HG03558 (cell line): ENCODE results near the gene ZNF521.

Experiments
- ATAC-seq: cut with Tn5 transposase; IDR thresholded peaks from one replicate; pipeline ENCODE4 v1.9.1; 2021; ENCODE audit warnings: moderate number of reproducible peaks; ENCODE audit not compliant: unreplicated experiment; ENCODE audit errors: extremely low read depth

The ZNF521 gene

DNA sequence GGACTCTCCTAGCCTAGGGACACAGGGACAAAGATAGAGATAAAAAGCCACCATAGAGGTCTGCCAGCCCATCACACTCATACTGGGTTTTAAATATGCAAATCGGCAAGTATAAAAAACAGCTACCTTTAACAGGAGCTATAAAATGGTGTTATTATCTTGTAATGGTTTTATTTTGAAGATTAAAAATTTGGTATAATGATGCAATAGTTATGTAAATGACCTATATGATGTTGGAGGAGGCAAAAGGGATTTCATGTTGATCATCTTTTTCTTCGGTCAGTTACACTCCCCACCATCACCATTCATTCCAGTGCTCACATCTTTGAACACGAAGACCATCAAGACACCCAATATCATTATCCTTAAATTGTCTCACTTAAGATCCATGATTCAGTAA is 11.2 kb downstream of the ZNF521 start:
- ATAC-seq, result no peak

DNA sequence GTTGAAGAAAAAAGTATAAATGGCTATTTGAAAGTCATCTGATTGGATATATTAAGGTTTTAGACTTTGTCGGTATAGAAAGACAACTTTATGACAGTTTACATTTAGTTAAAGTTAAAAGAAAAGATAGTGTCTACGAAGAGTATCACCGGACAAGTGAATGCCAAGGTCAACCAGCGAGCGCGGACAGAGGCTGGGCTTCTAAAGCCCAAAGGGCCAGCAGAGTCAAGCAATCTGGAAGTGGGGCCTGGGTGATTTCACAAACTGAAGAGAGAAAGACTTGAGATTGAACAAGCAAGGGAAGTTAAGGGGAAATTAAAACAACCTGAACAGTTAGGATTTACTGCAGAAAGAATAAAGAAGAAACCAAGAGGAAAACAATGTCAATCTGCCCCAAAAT is 16.3 kb downstream of the ZNF521 start:
- ATAC-seq, result no peak

DNA sequence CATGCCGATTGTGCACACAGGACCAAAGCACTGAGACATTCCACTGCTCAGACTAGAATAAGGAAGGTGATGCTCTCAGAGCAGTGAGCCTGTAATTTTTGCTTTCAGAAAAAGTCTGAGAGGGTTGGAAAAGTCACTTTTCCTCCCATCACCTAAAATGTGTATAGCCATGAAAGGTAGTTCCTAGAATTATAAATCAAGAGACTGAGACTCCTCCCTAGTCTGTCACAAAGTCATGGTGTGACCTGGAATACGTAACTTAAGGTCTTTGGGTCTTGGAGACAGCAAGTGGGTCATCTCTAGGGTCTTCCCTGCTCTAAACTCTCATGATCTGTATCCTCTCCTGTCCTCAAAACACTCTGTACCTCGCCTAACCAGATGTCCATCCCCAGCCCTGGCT is 16.9 kb downstream of the ZNF521 start:
- no peak for ATAC-seq

DNA sequence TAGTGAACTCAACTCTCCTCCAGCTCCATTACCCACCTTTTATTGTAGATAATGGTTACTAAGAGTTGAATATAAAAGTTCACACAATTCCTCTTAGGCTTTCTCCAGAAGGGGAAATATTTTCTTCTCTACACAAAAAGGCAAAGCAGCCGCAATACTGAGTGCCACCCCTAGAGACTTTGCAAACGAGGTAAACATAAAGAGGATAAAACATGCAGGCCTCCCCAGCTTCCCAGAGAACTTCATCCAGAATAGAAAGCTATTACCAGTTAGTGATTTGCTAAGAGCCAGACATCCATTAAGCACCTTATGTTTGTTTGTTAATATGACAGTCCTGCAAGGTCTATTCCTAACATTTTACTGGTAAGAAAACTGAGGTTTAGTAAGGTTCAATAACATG is 17.4 kb downstream of the ZNF521 start:
- no peak for ATAC-seq

DNA sequence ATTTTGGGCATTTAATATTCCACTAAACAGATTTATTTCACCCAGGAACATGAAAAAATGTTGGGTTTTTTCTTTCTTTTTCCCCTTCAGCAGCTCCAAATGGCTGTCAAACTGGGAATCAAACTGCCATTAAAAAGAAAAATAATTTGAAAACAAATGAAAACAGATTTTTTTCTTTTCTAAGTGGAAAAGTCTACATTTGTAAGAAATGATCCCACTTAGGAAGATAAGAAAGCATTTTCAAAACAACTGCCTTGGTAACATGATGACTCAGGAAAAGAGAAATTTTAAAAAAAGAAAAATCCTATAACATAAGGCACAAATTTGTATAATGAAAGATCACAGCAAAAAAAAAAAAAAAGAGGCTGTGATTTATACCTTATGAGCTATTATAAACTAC is 20.0 kb downstream of the ZNF521 start:
- no peak for ATAC-seq

DNA sequence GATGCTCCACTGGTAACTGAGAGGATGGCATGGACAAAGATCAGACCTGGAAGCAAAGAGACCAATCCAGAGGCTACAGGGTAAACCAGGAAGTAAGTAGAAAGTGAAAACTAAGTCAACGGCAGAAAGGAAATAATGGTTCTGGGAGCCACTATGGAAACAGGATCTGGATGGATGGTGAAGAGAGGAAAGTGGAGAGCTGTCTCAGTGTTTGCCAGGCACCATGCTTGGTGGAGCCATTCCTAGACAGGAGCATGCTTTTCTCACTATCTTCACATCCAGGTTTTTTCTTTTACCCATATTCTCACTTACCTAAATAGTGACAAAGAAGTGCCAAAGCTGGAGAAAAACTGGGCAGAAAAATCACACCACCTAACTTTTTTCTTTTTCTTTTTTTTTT is 22.2 kb downstream of the ZNF521 start:
- ATAC-seq, result no peak

DNA sequence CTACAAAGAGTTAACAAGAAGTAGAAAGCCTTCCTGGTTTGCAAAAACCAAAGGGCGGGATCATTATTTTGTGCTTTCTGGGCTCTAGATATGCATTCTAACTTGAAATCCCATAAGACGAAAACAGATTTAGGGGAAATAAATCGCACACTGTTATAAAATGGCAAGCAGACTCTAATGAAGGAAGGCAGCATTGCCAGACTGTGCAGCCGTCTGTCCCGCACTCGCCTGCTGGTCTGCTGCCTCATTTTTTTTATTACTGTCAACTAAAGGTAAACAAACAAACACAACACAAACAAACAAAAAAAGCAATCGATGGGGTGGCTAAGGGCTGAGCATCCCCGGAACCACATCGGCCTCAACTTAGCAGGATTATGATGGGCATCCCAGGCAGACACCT is 24.4 kb downstream of the ZNF521 start:
- ATAC-seq, result no peak

DNA sequence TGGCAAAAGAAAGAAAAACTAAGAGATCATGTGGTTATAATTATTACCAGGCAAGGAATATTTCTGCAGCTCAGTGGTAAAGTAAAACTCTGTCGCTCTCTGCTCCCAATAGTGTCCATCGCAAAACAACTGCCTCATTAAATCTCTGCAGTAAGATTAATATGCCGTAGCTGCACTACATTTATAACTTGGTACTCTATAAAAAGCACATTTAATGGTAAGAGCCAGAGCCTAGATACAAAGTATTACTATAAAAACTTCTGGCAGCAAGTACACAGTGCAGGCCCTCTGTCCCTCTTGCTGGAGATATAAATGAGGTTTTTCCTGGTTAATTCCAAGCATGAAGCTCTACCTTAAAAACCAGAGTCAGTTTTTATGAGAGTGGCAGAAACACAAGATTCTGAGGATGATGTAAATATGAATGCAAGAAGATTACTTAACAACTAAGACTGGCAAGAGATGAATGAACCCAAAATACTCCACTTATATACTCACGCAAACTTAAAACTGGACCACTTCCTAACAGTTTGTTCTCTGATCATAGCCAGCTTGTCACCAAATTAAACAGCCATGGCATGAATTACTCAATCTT is 25.5 kb downstream of the ZNF521 start:
- no peak for ATAC-seq

DNA sequence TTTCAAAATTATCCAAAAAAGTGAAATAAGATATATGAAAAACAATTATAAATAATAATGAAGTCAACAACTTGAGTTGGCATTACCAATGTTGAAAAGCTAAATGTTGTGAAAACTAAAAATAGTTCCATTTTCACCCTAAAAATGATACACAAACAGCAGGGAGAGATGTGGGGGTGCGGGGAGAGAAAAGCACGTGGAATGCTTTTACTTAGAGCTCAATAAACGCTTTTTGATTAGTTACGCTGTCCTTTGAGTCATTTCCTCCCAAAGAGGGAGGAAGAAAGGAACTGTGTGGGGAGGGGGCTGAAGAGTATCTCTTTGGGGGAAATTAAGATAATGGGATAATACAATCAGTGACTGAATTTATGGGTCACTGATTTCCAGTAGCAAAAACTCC is 29.2 kb downstream of the ZNF521 start:
- ATAC-seq, result no peak

DNA sequence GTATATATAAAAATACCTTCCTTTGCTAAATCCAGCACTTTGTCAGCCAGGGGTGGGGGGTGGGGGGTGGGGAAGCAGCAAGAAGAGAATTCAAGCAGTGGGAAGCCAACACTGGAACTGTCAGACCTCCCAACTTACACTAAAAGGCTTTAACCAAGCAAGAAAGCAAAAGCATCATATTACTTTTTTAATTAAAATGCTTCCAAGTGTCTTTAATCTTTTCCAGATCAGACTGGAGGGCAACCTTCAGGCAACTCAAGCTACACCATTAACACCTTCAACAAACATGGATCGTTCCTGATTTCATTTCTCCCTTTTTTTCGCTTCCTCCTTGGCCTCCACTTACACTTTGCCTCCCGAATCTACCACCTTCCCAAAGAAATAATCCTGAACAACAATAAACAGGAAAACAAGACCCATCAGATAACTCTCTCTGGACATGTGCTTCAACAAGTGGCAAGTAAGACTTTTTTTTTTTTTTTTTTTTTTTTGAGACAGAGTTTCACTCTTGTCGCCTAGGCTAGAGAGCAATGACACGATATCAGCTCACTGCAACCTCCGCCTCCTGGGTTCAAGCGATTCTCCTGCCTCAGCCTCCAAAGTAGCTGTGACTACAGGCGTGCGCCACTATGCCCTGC is 35.5 kb downstream of the ZNF521 start:
- no peak for ATAC-seq

DNA sequence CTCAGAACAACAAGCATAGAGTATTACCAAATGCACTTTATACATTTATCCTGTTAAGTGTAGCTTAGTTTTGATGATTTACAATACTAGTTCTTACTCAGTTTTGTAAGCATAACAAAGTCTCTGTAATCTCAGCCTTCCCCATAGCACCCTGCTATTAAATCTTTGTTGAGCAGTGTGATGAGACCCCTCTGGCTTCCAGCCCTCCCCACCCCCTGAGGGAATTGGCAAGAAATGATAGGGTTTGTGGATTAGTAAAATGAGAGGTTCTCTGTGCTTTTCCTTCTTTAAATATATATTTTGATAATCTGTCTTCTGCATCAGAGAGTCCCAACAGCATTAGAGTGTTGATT is 37.2 kb downstream of the ZNF521 start:
- ATAC-seq, result no peak

DNA sequence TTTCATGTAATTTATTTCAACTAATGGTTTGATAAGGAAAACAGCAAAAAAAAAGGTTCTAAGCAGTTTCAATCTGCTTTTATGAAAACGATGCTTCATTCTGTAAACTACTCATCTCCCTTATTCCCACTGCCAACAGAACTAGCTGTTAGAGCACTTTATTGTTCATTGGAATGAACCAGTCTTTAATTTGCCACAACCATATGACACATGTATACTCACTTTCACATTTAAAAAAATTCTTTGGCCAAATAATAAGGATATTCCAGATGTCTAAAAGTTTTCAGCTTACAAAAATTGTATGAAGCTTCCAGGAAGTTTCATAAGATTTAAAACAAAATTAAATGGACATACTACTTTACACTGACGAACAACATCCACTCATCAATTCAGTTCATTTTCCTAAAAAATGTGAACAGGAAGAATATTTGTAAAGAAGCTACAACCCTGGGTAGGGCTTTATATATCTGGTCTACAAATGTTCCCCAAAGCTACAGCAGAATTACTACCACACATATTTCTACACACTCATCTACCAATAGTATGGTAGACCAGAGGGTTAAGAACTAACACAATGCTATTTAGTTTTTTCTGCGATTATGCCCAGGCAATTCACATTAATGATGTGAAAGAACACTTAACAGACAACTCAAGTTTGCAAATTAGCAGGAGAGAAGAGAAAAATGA is 37.7 kb downstream of the ZNF521 start:
- ATAC-seq, result no peak

DNA sequence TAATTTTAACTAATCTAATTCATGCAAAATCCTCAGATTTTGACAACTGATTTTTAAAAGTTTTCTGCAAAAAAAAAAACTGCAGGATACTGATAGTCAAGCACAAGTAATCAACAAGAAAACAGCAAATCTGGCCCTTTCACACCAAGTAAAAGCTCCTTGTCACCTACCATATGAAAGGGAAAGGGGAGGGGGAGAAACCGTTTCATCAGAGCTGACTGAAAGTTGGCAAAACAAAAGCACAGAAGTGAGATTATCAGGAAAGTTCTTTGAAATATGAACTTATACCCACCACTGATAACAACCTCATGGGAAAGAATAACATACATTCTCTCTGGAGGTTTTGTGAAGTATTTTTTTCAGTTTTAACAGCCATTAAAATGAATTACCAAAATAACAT is 38.7 kb downstream of the ZNF521 start:
- no peak for ATAC-seq

DNA sequence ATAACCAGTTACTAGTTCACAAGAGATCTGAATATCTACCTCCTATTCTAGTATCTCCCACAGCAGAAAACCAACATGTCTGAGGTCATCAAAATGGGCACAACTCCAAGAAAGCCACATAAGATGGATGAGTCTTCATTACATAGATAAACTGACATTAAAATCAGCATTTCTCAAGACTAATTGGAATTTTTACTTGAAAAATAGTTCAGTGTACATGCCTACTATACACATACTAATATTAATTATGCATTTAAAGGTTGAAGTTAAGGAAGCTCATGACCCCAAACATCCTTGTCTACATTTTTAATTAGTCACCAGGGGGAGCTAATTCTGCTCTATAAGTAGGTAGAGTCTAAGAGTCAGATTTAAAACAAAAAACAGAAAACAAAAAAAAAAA is 41.9 kb downstream of the ZNF521 start:
- no peak for ATAC-seq

DNA sequence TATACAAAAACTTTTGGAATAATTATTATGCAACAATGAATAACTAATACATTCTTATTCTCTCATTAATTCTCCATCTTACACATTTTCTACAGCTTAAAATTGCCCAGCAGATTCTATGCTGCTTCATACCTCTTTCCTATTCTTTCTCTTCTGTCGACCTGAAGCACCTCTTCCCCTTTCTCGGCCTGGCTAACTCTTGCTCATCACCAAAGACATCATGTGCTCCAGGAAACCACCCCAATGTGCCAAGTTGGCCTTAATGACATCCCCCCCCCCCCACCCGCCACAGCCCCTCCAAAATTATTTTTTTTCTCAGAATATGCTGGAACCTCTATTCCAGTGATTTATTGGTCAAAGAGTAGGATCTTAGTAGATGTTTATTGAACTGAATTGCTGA is 43.6 kb downstream of the ZNF521 start:
- ATAC-seq, result no peak

DNA sequence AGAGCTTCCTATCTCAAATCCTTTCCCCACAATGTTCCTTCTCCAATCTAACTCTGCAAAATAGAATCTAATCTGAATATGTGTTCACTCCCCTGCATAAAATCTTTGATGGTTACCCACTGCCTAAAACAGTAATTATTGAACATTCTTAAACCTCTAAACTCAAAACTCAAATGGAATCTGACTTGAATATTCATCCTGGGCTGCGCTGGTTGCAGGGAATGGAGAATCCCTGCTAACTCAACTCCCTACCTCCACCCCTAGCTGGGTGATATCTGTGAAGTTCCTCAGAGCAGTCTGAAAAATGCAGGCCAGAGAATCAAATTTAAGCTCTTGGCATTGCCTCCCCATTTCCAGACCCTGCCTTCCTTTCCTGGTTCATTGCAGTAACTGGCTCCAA is 44.8 kb downstream of the ZNF521 start:
- ATAC-seq, result no peak

DNA sequence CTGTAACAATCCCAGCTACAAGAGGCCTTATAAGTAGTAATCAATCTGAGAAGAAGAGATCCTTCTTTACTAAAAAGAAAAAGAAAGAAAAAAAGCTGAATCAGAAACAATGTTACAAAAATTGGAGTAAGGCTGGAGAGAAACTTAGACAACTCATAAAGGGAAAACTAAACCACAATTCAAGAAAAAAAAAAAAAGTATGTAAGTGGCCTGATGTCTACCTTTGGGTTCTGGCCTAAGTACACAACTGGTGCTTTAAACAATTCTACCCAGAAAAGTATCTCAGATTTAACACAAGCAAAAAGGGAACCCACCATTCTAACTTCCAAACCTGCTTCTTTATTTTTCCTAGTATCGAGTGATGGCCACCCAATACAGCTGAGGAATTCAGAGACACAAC is 45.3 kb downstream of the ZNF521 start:
- no peak for ATAC-seq

DNA sequence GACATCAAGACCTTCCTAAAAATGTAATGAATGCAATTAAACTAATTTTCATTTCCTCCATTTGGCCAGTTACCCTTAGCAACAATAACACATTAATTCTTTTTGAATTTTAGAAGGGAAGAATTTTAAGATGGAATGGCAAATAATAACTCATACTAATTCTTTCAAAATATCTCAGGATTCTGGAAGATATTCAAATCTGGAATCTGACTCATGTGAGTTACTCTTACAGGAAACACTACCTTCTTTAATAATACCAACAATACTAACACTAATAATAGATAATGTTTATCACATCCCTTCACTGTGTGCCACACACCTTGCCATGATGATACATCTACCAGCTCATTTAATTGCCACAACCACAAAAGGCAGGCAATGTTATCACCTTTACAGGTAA is 46.4 kb downstream of the ZNF521 start:
- no peak for ATAC-seq

DNA sequence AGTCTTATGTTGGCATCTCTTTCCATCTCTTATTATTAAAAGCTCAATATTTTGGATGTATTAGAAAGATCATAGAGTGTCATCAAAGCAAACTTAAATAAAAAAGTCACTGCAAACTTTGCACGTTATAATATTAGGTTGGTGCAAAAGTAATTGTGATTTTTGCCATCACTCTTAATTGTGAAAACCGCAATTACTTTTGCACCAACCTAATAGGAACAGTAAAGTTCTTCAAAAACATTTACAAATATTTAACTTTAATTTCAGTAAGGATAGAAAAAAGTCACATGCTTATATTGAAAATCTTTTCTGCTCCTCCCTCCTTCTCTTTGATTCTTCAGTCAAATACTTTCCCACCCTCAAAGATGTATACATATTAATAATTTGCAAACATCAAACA is 51.5 kb downstream of the ZNF521 start:
- no peak for ATAC-seq

DNA sequence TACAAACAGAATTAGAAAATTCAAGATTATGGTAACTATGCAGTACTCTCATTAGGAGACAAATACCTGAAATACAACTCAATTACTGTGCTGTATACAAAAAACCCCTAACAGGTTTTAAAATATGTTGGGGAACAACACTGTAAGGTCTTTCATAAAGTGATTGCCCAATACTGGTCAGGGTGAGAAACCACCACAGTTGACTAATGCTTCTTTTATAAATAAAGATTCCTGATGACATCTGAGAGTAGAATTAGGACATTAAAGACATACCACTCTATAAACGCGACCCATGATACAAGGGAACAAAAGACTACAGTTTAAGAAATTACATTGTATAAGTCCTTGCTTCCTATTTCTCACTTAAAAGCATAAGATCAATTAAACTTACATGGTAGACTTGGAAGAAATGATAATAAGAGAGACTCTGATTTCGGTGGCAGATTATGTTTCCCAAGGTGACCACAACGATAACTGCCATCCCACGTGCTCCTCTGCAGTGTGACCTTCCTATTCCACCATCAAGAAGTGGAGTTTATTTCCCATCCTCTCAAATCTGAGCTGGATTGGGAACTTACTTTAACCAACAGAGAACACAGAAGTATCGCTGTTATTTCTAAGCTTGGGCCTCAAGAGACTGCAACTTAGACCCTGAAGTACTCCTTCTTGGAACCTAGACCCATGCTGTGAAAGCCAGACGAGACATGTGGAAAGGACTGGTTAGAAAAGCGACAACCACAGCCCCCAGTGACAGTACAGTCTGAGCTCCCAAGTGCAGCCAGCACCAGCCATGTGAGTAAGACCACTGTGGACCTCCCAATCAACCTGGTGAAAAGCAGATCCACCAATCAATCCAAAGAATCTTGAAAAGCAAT is 52.3 kb downstream of the ZNF521 start:
- no peak for ATAC-seq

DNA sequence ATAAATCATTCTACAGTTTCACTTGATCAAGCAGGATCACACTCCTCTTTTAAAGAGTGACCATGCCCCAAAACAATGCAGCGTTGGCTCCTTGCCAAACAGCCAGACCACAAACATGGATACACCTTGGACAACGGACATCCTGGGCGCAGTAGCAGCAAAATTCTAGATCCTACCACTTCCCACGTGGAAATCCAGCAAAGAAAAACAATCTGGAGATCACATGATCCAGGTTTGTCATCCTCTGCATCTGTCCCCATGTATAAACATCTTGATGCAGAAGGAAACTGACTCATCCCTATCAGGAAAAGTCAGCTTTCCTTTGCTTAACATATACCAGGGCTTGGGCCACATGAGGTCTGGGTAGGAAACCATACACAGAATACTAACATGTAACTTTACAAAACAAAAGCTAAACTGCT is 53.1 kb downstream of the ZNF521 start:
- ATAC-seq, result no peak
